HCT116 (cell line): ENCODE results near the gene HCST. TPM values are rescaled to one million over a fixed set of nuclear protein-coding genes. Genes with fewer than 3 reads are reported as not detected.

Experiments
- ATAC-seq: fragments of 200-7000 bp; cut with Tn5 transposase; 2 replicates; pipeline ENCODE4 v1.9.1; 2020; ENCODE audit warnings: mild to moderate bottlenecking, moderate library complexity
- BruUV-seq: library from RNA; stranded (reverse); fragments of 400-500 nt; replicated peaks from 2 replicates; lab custom pipeline; 2021; lab: Mats Ljungman, UMichigan
- CTCF ChIA-PET: fragments of 300-600 bp; sonication (Branson Sonifier 250); formaldehyde crosslinking; loops from one replicate; lab custom pipeline; 2021; ENCODE audit warnings: antibody characterized with exemption; lab: Charles Lee
- POLR2A ChIA-PET: fragments of 300-600, 350-600 bp; sonication (Branson Sonifier 250); formaldehyde crosslinking; loops from one replicate; lab custom pipeline; 2021; ENCODE audit warnings: antibody characterized with exemption; lab: Charles Lee
- RAD21 ChIA-PET, 2 experiments: fragments of 300-600 bp; sonication (Branson Sonifier 250); formaldehyde crosslinking; loops; one replicate each; lab custom pipeline; 2023; ENCODE audit warnings: low total read pairs in 2 of 2; ENCODE audit not compliant: uncharacterized antibody in 2 of 2, unreplicated experiment in 2 of 2, low non-redundant PET in 1 of 2; lab: Charles Lee
- DNase-seq: peaks from one replicate; pipeline ENCODE4 v3.0.0-alpha.2; 2010; ENCODE audit warnings: low read depth, low spot score
- H2AFZ ChIP-seq: fragments of 200-600 bp; shearing (Covaris generic), sonication (generic); 2 replicates; pipeline ENCODE4 v1.6.1; 2017; ENCODE audit warnings: low read depth, mixed run types, mixed read lengths, antibody characterized with exemption, low read length; ENCODE audit not compliant: poor library complexity, severe bottlenecking
- H3K27ac ChIP-seq: 2 replicates; pipeline ENCODE4 v1.5.1; 2012; ENCODE audit warnings: low read depth, low read length
- H3K27me3 ChIP-seq: fragments of 200-600 bp; sonication (generic); 2 replicates; pipeline ENCODE4 v1.6.1; 2016; ENCODE audit warnings: mixed run types, low read length, mixed read lengths; ENCODE audit not compliant: insufficient read depth
- H3K36me3 ChIP-seq, 2 experiments: fragments of 200-500 bp in 1 of 2; fragments of 200-600 bp in 1 of 2; sonication (Bioruptor generic) in 1 of 2; sonication (generic) in 1 of 2; 2 replicates each; pipeline versions ENCODE4 v1.5.1 to v1.6.1; 2014 to 2016; ENCODE audit warnings: low read length in 2 of 2, inconsistent platforms in 1 of 2, mixed read lengths in 1 of 2, mixed run types in 1 of 2; ENCODE audit not compliant: insufficient read depth in 2 of 2, control insufficient read depth in 1 of 2
- H3K4me1 ChIP-seq, 2 experiments: fragments of 200-600 bp in 1 of 2; sonication (generic) in 1 of 2; 2 replicates each; pipeline versions ENCODE4 v1.5.1 to v1.6.1; 2012 to 2017; ENCODE audit warnings: low read length in 2 of 2, inconsistent platforms in 1 of 2, mild to moderate bottlenecking in 1 of 2, mixed read lengths in 1 of 2, mixed run types in 1 of 2, moderate library complexity in 1 of 2; ENCODE audit not compliant: insufficient read depth in 2 of 2, control insufficient read depth in 1 of 2
- H3K4me2 ChIP-seq: fragments of 200-600 bp; sonication (generic); 2 replicates; pipeline ENCODE4 v1.6.1; 2017; ENCODE audit warnings: mixed run types, low read length, mixed read lengths
- H3K4me3 ChIP-seq, 2 experiments: fragments of 200-600 bp in 1 of 2; sonication (generic) in 1 of 2; replicated peaks in 1 of 2; 2 replicates each; pipeline ENCODE4 v1.5.1; 2011 to 2016; ENCODE audit warnings: low read length in 2 of 2, control low read depth in 1 of 2, low read depth in 1 of 2, mild to moderate bottlenecking in 1 of 2, mixed read lengths in 1 of 2, mixed run types in 1 of 2
- H3K79me2 ChIP-seq: fragments of 200-600 bp; sonication (generic); 2 replicates; pipeline ENCODE4 v1.6.1; 2017; ENCODE audit warnings: mild to moderate bottlenecking, mixed run types, low read length, moderate library complexity, mixed read lengths; ENCODE audit not compliant: insufficient read depth
- H3K9ac ChIP-seq: fragments of 200-600 bp; sonication (generic); 2 replicates; pipeline ENCODE4 v1.6.1; 2016; ENCODE audit warnings: low read length, mixed read lengths
- H3K9me2 ChIP-seq: fragments of 200-600 bp; sonication (generic), shearing (Covaris generic); 2 replicates; pipeline ENCODE4 v1.6.1; 2017; ENCODE audit warnings: mixed run types, mild to moderate bottlenecking, moderate library complexity; ENCODE audit not compliant: insufficient read depth
- H3K9me3 ChIP-seq, 2 experiments: fragments of 200-500 bp in 1 of 2; fragments of 200-600 bp in 1 of 2; sonication (Bioruptor generic) in 1 of 2; sonication (generic) in 1 of 2; 2 replicates each; pipeline ENCODE4 v1.6.1; 2014 to 2017; ENCODE audit warnings: low read length in 2 of 2, mixed read lengths in 2 of 2, inconsistent platforms in 1 of 2, low read depth in 1 of 2, mild to moderate bottlenecking in 1 of 2, mixed run types in 1 of 2, moderate library complexity in 1 of 2; ENCODE audit not compliant: control insufficient read depth in 1 of 2, insufficient read depth in 1 of 2
- H4K20me1 ChIP-seq: fragments of 200-600 bp; sonication (generic), shearing (Covaris generic); 2 replicates; pipeline ENCODE4 v1.6.1; 2017; ENCODE audit warnings: mixed run types, mild to moderate bottlenecking, moderate library complexity; ENCODE audit not compliant: insufficient read depth
- CEBPB ChIP-seq: IDR thresholded peaks from 2 replicates; pipeline ENCODE4 v1.6.1; 2012; ENCODE audit warnings: low read depth
- EGR1 ChIP-seq: IDR thresholded peaks from 2 replicates; pipeline ENCODE4 v1.6.1; 2012; ENCODE audit warnings: low read depth
- ELF1 ChIP-seq: IDR thresholded peaks from 2 replicates; pipeline ENCODE4 v1.6.1; 2012; ENCODE audit warnings: low read depth, borderline replicate concordance
- EZH2phosphoT487 ChIP-seq: fragments of 200-600 bp; IDR thresholded peaks from 2 replicates; pipeline ENCODE4 v1.6.1; 2018; ENCODE audit warnings: antibody characterized with exemption, borderline replicate concordance
- FOSL1 ChIP-seq: IDR thresholded peaks from 2 replicates; pipeline ENCODE4 v1.6.1; 2012; ENCODE audit warnings: low read depth
- JUND ChIP-seq: IDR thresholded peaks from 2 replicates; pipeline ENCODE4 v1.6.1; 2012
- POLR2A ChIP-seq: IDR thresholded peaks from 2 replicates; pipeline ENCODE4 v1.7.0; 2011; ENCODE audit warnings: borderline replicate concordance; ENCODE audit not compliant: insufficient read depth, insufficient read length; ENCODE audit errors: extremely low read depth
- RAD21 ChIP-seq: IDR thresholded peaks from 2 replicates; pipeline ENCODE4 v1.6.1; 2012; ENCODE audit warnings: low read depth, mild to moderate bottlenecking
- SRF ChIP-seq: IDR thresholded peaks from 2 replicates; pipeline ENCODE4 v1.6.1; 2012; ENCODE audit warnings: low read depth
- TCF7L2 ChIP-seq: IDR thresholded peaks from 2 replicates; pipeline ENCODE4 v1.7.0; 2011; ENCODE audit warnings: borderline replicate concordance, inconsistent platforms; ENCODE audit not compliant: insufficient read depth, insufficient read length; ENCODE audit errors: extremely low read depth
- YY1 ChIP-seq: IDR thresholded peaks from 2 replicates; pipeline ENCODE4 v1.6.1; 2011; ENCODE audit warnings: low read length, low read depth, moderate library complexity, mild to moderate bottlenecking; ENCODE audit not compliant: insufficient replicate concordance; ENCODE audit errors: extremely low read depth
- ZBTB33 ChIP-seq: IDR thresholded peaks from 2 replicates; pipeline ENCODE4 v1.6.1; 2011; ENCODE audit warnings: mild to moderate bottlenecking, low read length, moderate library complexity; ENCODE audit not compliant: insufficient replicate concordance; ENCODE audit errors: extremely low read depth
- ZNF274 ChIP-seq: fragments of 200-500 bp; sonication (Bioruptor generic); IDR thresholded peaks from 2 replicates; pipeline ENCODE4 v1.6.1; 2014; ENCODE audit warnings: mild to moderate bottlenecking, low read depth, low read length, inconsistent platforms
- intact Hi-C: fragments of 100-400 bp; cut with micrococcal nuclease; formaldehyde crosslinking; loops from 2 replicates; pipeline ENCODE4 v1.10.0; 2022
- total RNA-seq: library from RNA; stranded (reverse); gene quantifications from one replicate; pipeline ENCODE4 v1.2.1, GENCODE V29; 2021; ENCODE audit not compliant: unreplicated experiment
- TF ChIP-seq, protein P1 (sequence below): IDR thresholded peaks from 2 replicates; pipeline ENCODE4 v1.6.1; 2012; ENCODE audit warnings: low read depth
- TF ChIP-seq, protein P2 (sequence below): IDR thresholded peaks from 2 replicates; pipeline ENCODE4 v1.6.1; 2012
- TF ChIP-seq, protein P3 (sequence below): IDR thresholded peaks from 2 replicates; pipeline ENCODE4 v1.6.1; 2012

The HCST gene
- total RNA-seq, 1 experiment from 2014 or later = 1.2 TPM

DNA sequence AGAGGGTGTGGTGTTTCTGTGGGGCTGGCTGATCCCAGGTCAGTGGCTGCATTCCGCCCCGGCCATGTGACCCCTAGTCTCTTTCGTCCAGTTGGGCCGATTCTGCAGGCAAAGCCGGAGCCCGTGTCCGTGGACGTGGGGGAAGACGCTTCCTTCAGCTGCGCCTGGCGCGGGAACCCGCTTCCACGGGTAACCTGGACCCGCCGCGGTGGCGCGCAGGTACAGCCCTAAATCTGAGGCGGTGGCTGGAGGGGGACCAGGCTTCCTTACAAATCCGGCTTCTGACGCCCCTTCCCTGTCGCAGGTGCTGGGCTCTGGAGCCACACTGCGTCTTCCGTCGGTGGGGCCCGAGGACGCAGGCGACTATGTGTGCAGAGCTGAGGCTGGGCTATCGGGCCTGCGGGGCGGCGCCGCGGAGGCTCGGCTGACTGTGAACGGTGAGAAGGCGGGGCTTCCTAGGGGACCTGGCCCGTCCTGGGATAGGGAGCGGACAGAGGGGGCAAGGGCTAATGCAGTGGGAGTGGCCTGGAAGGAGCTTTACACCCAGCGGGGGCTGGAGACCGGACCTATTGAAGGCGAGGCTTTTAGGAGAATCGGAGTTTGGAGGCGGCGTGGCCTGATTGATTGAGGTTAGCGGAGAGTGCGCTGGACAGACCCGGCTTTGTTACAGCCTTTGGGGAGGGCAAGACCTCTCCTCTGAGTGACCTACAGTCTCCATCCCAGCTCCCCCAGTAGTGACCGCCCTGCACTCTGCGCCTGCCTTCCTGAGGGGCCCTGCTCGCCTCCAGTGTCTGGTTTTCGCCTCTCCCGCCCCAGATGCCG is 41.3 kb upstream of the HCST start:
- 0 out of 2 replicates have a peak overlapping the region, but pooled peaks have one; percentile 11 for H3K9ac ChIP-seq
- peak overlapping the region; percentile 22; the same call in 1 of the 2 replicates for H3K27ac ChIP-seq
- no peaks in the 10 kb centered on the region for H3K9me3 ChIP-seq
- H3K36me3 ChIP-seq = no peaks in the 10 kb centered on the region
- H3K4me2 ChIP-seq = peak overlapping the region; percentile 68
- no peak for DNase-seq
- peaks cover 2 to 13% of the 10 kb centered on the region in 2 experiments; a peak in 3 of 4 replicates for H3K4me1 ChIP-seq
- ChIA-PET RAD21 (no interaction called here), CTCF (no interaction called here), POLR2A (interaction anchor here (1.4 to 1.6 kb wide), 2 partner anchors 9 to 17 kb away, joined by 4 read pairs; no protein-coding TSS in a partner anchor)
- H3K9me2 ChIP-seq = no peaks in the 10 kb centered on the region
- no peaks in the 10 kb centered on the region for H4K20me1 ChIP-seq
- no TSS peak for BruUV-seq
- no peak overlapping the region for H2AFZ ChIP-seq
- intact Hi-C loops = no loop called here
- TF ChIP-seq CEBPB (no peak), SRF (no peak), TCF7L2 (no peak), POLR2A (no peak), YY1 (no peak), ELF1 (no peak), RAD21 (no peak), FOSL1 (no peak), ZNF274 (no peak), JUND (no peak), EGR1 (no peak), ZBTB33 (no peak), EZH2phosphoT487 (no peak)
- TF ChIP-seq, protein P1, sequence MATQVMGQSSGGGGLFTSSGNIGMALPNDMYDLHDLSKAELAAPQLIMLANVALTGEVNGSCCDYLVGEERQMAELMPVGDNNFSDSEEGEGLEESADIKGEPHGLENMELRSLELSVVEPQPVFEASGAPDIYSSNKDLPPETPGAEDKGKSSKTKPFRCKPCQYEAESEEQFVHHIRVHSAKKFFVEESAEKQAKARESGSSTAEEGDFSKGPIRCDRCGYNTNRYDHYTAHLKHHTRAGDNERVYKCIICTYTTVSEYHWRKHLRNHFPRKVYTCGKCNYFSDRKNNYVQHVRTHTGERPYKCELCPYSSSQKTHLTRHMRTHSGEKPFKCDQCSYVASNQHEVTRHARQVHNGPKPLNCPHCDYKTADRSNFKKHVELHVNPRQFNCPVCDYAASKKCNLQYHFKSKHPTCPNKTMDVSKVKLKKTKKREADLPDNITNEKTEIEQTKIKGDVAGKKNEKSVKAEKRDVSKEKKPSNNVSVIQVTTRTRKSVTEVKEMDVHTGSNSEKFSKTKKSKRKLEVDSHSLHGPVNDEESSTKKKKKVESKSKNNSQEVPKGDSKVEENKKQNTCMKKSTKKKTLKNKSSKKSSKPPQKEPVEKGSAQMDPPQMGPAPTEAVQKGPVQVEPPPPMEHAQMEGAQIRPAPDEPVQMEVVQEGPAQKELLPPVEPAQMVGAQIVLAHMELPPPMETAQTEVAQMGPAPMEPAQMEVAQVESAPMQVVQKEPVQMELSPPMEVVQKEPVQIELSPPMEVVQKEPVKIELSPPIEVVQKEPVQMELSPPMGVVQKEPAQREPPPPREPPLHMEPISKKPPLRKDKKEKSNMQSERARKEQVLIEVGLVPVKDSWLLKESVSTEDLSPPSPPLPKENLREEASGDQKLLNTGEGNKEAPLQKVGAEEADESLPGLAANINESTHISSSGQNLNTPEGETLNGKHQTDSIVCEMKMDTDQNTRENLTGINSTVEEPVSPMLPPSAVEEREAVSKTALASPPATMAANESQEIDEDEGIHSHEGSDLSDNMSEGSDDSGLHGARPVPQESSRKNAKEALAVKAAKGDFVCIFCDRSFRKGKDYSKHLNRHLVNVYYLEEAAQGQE = no peak
- TF ChIP-seq, protein P2, sequence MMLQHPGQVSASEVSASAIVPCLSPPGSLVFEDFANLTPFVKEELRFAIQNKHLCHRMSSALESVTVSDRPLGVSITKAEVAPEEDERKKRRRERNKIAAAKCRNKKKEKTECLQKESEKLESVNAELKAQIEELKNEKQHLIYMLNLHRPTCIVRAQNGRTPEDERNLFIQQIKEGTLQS = no peak
- TF ChIP-seq, protein P3, sequence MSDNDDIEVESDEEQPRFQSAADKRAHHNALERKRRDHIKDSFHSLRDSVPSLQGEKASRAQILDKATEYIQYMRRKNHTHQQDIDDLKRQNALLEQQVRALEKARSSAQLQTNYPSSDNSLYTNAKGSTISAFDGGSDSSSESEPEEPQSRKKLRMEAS = no peak
- peak; percentile 96 for ATAC-seq
- H3K4me3 ChIP-seq = peak overlapping the region; percentile 11 to 26; a peak in 2 of 4 replicates
- no peaks in the 10 kb centered on the region for H3K27me3 ChIP-seq
- H3K79me2 ChIP-seq = no peaks in the 10 kb centered on the region
